ENCODE data around the gene SORBS1. TPM values are rescaled to one million over a fixed set of nuclear protein-coding genes. Genes with fewer than 3 reads are reported as not detected.

Gene SORBS1
- total and polyA plus RNA-seq, 2 donors (not counting 1 experiment from before 2014, with no cell fraction given) = 0.21 to 1.5 TPM

- H3K9ac ChIP-seq (ENCODE audit: low read length) = no peak overlapping the region
- no peaks in the 10 kb centered on the region for H3K36me3 ChIP-seq (replicated peaks in 1 of 2; ENCODE audit: control extremely low read depth in 1 of 2, control insufficient read depth in 1 of 2, extremely low read depth in 1 of 2, insufficient read depth in 2 of 2, low read length in 1 of 2)
- no peak for DNase-seq
- H3K4me2 ChIP-seq (replicated peaks; ENCODE audit: low read depth, low read length, poor library complexity, severe bottlenecking) = no peak overlapping the region
- WGBS (ENCODE audit: insufficient coverage) = no CpG with 5 or more reads among the region's 1 CpG
- H4K20me1 ChIP-seq (ENCODE audit: control insufficient read depth, insufficient read depth, low read length, poor library complexity, severe bottlenecking) = no peaks in the 10 kb centered on the region
- no peaks in the 10 kb centered on the region for H3K9me3 ChIP-seq (ENCODE audit: control extremely low read depth in 1 of 3, control insufficient read depth in 2 of 3, insufficient read depth in 1 of 3, low read length in 2 of 3)
- H3K27me3 Mint-ChIP-seq = peaks cover 26% of the 10 kb centered on the region
- ATAC-seq (ENCODE audit: low read depth) = no peak
- H3K27ac ChIP-seq (ENCODE audit: low read length in 2 of 2) = no peak overlapping the region
- TF ChIP-seq CTCF (IDR thresholded peaks at IDR 0.05) = no peak
- TF ChIP-seq EZH2 (IDR thresholded peaks at IDR 0.05; ENCODE audit: borderline replicate concordance, insufficient read depth, low read depth, low read length, poor library complexity, severe bottlenecking) = no peak
- H3K4me1 ChIP-seq (ENCODE audit: control insufficient read depth in 2 of 2, insufficient read depth in 2 of 2, low read length in 2 of 2) = no peaks in the 10 kb centered on the region
- H3K27ac Mint-ChIP-seq = no peak overlapping the region
- H3K27me3 ChIP-seq (replicated peaks in 1 of 4; ENCODE audit: control extremely low read depth in 1 of 4, control insufficient read depth in 3 of 4, insufficient read depth in 4 of 4, low read length in 3 of 4) = peaks cover 0 to 14% (median 3%) of the 10 kb centered on the region in 4 experiments
- H3K4me3 ChIP-seq (ENCODE audit: control extremely low read depth in 1 of 5, extremely low read depth in 1 of 5, insufficient read depth in 1 of 5, low read depth in 2 of 5, low read length in 4 of 5) = no peak overlapping the region
- no peak overlapping the region for H3K4me3 Mint-ChIP-seq
- no peak overlapping the region for H2AFZ ChIP-seq (ENCODE audit: insufficient read depth, low read depth, low read length, poor library complexity, severe bottlenecking)
- POLR2A ChIA-PET = no interaction called here
- no peaks in the 10 kb centered on the region for H3K79me2 ChIP-seq (ENCODE audit: control insufficient read depth, insufficient read depth, low read length)
- no peaks in the 10 kb centered on the region for H3K9me3 Mint-ChIP-seq (ENCODE audit: insufficient read depth)
- no peaks in the 10 kb centered on the region for H3K4me1 Mint-ChIP-seq
- intact Hi-C loops (cut with micrococcal nuclease) = no loop called here
- CTCF ChIA-PET = interaction anchor here (0.6 to 2.6 kb wide), 3 partner anchors 14 to 159 kb away, joined by 3 to 9 read pairs (median 4); no protein-coding TSS in a partner anchor
Measured at GRCh38 chr10:95404864-95405263, 156.3 kb downstream of the SORBS1 start.

- H3K36me3 ChIP-seq (replicated peaks in 1 of 2; ENCODE audit: control extremely low read depth in 1 of 2, control insufficient read depth in 1 of 2, extremely low read depth in 1 of 2, insufficient read depth in 2 of 2, low read length in 1 of 2) = no peaks in the 10 kb centered on the region
- no peaks in the 10 kb centered on the region for H3K9me3 ChIP-seq (ENCODE audit: control extremely low read depth in 1 of 3, control insufficient read depth in 2 of 3, insufficient read depth in 1 of 3, low read length in 2 of 3)
- peaks cover 0 to 14% (median 3%) of the 10 kb centered on the region in 4 experiments for H3K27me3 ChIP-seq (replicated peaks in 1 of 4; ENCODE audit: control extremely low read depth in 1 of 4, control insufficient read depth in 3 of 4, insufficient read depth in 4 of 4, low read length in 3 of 4)
- intact Hi-C loops (cut with micrococcal nuclease) = no loop called here
- H3K27ac ChIP-seq (ENCODE audit: low read length in 2 of 2) = no peak overlapping the region
- H3K4me3 ChIP-seq (ENCODE audit: control extremely low read depth in 1 of 5, extremely low read depth in 1 of 5, insufficient read depth in 1 of 5, low read depth in 2 of 5, low read length in 4 of 5) = no peak overlapping the region
- no peaks in the 10 kb centered on the region for H4K20me1 ChIP-seq (ENCODE audit: control insufficient read depth, insufficient read depth, low read length, poor library complexity, severe bottlenecking)
- TF ChIP-seq EZH2 (IDR thresholded peaks at IDR 0.05; ENCODE audit: borderline replicate concordance, insufficient read depth, low read depth, low read length, poor library complexity, severe bottlenecking) = no peak
- TF ChIP-seq CTCF (IDR thresholded peaks at IDR 0.05) = no peak
- no peak overlapping the region for H2AFZ ChIP-seq (ENCODE audit: insufficient read depth, low read depth, low read length, poor library complexity, severe bottlenecking)
- no peak for ATAC-seq (ENCODE audit: low read depth)
- H3K4me1 ChIP-seq (ENCODE audit: control insufficient read depth in 2 of 2, insufficient read depth in 2 of 2, low read length in 2 of 2) = no peaks in the 10 kb centered on the region
- H3K27ac Mint-ChIP-seq = no peak overlapping the region
- H3K9ac ChIP-seq (ENCODE audit: low read length) = no peak overlapping the region
- no peak for DNase-seq
- H3K9me3 Mint-ChIP-seq (ENCODE audit: insufficient read depth) = no peaks in the 10 kb centered on the region
- 95% methylated on average over 7 of the region's 7 CpGs for WGBS (ENCODE audit: insufficient coverage)
- CTCF ChIA-PET = interaction anchor here (0.6 to 2.6 kb wide), 3 partner anchors 15 to 159 kb away, joined by 3 to 9 read pairs (median 4); no protein-coding TSS in a partner anchor
- no peak overlapping the region for H3K4me3 Mint-ChIP-seq
- no peaks in the 10 kb centered on the region for H3K79me2 ChIP-seq (ENCODE audit: control insufficient read depth, insufficient read depth, low read length)
- H3K4me2 ChIP-seq (replicated peaks; ENCODE audit: low read depth, low read length, poor library complexity, severe bottlenecking) = no peak overlapping the region
- POLR2A ChIA-PET = no interaction called here
- no peaks in the 10 kb centered on the region for H3K4me1 Mint-ChIP-seq
- peaks cover 26% of the 10 kb centered on the region for H3K27me3 Mint-ChIP-seq
Measured at GRCh38 chr10:95404462-95404858, 156.7 kb downstream of the SORBS1 start.
